GM11168 (cell line): ENCODE results near the gene CDK5R1.

Experiments
- in situ Hi-C: fragments of 300-500 bp; cut with MboI; formaldehyde crosslinking; loops from one replicate; pipeline ENCODE4 v1.12.0; 2022; ENCODE audit warnings: low sequenced_read_pairs; ENCODE audit not compliant: unreplicated experiment

The CDK5R1 gene

DNA sequence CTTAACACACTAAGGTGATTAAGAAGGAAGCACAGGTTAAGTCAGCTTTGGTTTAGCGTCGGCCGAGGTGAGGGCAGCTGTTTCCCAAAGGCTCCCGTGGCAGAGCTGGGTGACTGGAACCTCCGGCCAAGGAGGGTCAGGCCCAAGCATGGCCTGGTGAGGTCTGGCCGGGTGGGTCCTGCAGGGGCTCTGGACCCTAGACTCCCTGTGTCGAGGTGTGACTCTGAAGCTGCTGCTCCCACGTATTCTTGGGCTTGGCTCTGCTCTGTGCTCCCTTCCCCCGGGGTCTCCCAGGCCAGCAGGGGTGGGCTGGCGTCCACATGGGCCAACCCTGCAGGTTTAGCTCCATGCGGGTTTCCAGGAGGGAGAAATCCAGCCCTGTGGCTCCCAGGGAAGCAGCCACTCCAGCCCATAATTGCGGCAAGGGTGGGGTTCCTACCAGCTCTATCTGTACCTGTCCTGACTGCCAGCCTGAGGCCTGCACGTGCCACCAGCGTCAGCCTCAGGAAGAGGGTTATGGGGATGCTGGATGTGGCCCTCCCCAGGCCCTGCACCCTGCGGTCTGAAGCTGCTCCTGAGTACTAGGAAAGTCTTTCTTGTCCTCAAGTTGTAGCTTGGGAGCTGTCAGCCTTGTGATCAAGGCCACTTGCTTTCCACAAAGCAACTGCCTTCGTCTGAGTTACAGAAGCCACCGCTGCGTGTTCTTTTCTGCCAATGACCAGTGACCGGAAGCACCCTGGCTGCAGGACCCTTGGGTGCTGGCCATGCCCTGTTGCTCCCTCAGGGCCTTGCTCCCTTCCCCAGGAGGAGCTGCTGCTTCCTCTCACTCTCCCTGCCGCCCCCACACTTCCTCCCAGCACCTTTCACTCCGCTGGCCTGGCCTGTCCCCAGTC lies 4.8 kb downstream of the CDK5R1 start:
- in situ Hi-C loops: loop anchor here (25.0 kb wide), 1 partner anchor 271 kb away; no protein-coding TSS in a partner anchor

DNA sequence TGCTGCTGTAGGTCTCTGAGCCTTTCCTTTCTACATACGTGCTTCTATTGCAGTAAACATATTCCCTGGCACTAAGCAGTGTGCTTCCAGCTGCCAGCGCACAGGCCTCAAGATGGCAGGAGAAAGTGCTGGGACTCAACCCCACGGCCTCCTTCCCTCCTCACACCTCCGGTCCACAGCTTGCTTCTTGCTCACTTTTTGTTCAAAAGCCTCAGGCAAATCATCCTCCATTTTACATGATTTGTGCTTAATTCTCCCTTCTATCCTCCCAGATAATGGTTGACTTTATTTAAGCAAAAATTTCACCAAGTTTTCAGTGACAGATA lies 5.4 kb downstream of the CDK5R1 start:
- in situ Hi-C loops: loop anchor here (25.0 kb wide), 1 partner anchor 270 kb away; no protein-coding TSS in a partner anchor

- in situ Hi-C loops: loop anchor here (25.0 kb wide), 1 partner anchor 270 kb away; no protein-coding TSS in a partner anchor
These were observed 6.0 kb downstream of the CDK5R1 start for GRCh38 chr17:32492648-32493289.

GRCh38 chr17:32493571-32493970 lies 6.8 kb downstream of the CDK5R1 start:
- in situ Hi-C loops: loop anchor here (25.0 kb wide), 1 partner anchor 269 kb away; no protein-coding TSS in a partner anchor

DNA sequence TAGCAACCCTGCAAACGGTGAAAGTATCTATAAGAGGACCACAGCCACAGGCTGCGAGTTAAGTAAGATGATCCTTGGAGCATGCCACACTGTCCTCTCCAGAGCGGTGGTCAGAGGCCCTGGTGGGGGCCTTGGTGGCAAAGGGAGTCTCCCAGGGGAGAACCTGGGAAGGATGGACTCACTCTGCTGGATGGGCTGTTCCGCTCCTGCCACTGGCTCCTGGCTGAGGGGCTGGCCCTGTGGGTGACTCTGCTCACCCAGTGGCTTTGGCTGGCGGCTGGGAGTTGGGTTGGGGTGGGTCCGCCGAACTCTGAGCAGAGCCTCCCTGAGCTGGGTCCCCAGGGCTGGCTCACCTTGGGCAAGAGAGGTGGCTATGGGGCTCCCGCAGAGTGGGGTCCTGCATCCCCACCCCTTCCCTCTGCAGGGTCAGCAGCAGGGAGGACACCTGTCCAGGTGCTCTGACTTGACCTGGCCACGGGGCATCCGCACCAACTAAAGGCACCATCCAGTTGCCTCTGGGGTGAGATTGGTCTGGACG lies 7.3 kb downstream of the CDK5R1 start:
- in situ Hi-C loops: loop anchor here (25.0 kb wide), 1 partner anchor 268 kb away; no protein-coding TSS in a partner anchor

DNA sequence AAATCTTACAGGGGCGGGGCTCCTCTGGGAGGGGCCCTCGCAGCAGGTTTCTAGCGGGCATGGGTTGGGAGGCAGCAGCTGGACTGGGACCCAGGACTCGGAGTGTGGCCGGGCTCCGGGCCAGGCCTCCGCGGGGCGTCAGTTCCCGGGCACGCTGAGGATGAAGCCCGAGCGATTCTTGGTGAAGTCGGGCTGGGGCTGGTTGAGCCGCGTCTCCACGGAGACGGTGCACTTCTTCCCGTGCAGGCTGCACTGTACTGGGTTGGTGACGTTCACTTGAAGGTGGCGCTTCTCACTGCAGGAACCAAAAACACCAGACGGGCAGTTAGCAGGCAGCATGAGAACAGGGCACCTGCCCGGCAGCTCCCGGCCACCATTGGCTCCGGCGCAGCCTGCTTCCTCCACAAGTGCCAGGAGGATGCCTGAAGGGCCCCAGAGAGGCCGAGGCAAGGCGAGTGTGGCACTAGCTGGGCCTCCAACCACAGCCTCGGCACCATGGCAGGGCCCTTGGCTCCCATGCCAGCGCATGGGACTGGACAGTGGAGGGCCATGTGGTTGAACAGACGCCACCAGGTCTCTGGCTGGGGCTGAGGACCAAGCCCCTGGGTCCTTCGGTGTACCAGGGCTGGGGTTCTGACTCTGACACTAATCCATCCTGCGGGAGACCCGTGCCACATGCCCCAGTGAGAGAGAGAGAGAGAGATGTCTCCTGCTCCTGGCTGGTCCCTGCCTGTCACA lies 8.0 kb downstream of the CDK5R1 start:
- in situ Hi-C loops: loop anchor here (25.0 kb wide), 1 partner anchor 268 kb away; no protein-coding TSS in a partner anchor

DNA sequence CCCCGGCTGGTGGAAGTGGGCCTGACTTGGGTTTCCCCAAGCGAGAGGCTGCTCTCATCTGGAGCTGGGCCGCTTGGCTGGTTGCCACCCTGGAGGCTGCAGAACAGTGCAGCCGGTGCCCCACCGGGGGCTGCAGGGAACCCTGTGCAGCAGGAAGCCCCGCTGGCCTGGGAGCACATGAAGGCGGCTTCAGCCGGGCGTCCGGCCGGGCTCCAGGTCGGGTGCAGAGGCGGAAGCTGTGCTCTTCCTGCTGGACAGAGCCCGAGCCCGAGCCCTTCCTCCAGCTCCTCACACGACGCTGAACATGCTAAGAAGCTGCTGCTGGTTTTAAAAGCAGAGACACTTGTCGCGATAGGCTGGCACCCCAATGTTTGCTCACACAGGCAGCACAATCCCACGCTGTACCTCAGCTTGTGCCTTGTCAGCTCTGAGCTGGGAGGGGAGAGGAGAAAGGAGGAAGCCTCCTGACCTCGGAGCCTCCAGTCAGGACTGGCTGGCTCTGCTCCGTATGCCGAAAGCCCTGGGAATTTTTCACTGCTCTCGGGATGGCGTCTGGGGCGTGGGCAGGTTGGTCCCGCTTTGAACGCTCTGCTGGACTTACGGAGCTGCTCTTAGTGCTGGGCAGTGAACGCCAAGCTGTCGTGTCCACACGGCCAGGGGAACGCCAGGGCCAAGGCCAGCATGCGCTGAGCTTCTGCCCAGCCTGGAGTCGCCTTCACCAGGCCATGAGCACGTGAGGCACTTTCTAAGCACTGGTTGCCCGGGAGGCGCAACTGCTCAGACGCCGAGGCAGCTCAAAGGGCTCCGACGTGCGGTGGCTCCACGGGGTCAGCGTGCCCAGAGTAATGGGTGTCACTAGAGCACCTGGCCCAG lies 8.8 kb downstream of the CDK5R1 start:
- in situ Hi-C loops: loop anchor here (25.0 kb wide), 1 partner anchor 267 kb away; no protein-coding TSS in a partner anchor

GRCh38 chr17:32496395-32497073 lies 9.7 kb downstream of the CDK5R1 start:
- in situ Hi-C loops: loop anchor here (25.0 kb wide), 1 partner anchor 266 kb away; no protein-coding TSS in a partner anchor

- in situ Hi-C loops: loop anchor here (25.0 kb wide), 1 partner anchor 265 kb away; no protein-coding TSS in a partner anchor
These were observed 10.8 kb downstream of the CDK5R1 start for GRCh38 chr17:32497431-32498205.

DNA sequence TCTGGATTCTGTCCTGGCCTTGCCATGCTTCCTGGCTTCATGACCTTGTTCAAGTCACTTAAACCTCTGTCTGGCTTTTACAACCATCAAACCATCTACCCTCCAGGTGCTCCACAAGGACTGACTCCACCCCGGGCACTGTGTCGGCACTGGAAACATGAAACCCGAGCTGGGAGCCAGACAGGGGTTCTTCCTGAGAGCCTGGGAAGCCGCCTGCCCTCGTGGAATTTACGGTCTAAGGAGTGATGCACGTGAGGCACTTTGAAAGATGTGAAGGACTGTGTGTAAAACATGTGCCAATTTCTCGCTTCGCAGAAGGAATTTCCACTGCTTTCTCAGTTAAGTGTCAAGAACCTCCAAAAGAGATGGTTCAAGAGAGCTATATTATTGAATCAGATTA lies 11.6 kb downstream of the CDK5R1 start:
- in situ Hi-C loops: loop anchor here (25.0 kb wide), 1 partner anchor 264 kb away; no protein-coding TSS in a partner anchor

GRCh38 chr17:32502013-32502412 lies 15.2 kb downstream of the CDK5R1 start:
- in situ Hi-C loops: no loop called here

- in situ Hi-C loops: no loop called here
These were observed 15.9 kb downstream of the CDK5R1 start for GRCh38 chr17:32502710-32503109.

GRCh38 chr17:32503251-32504165 lies 16.7 kb downstream of the CDK5R1 start:
- in situ Hi-C loops: no loop called here

GRCh38 chr17:32504166-32504990 lies 17.6 kb downstream of the CDK5R1 start:
- in situ Hi-C loops: no loop called here

- in situ Hi-C loops: no loop called here
These were observed 22.1 kb downstream of the CDK5R1 start for GRCh38 chr17:32508926-32509325.

GRCh38 chr17:32510466-32510865 lies 23.7 kb downstream of the CDK5R1 start:
- in situ Hi-C loops: no loop called here
